Fibroblast of the aortic adventitia (primary cell): Measurements from ENCODE around the gene TMCO4. TPM values are rescaled to one million over a fixed set of nuclear protein-coding genes. Genes with fewer than 3 reads are reported as not detected.
"Not testable (repeated sequence)": the region's sequence is repeated elsewhere in the genome, so short reads cannot be mapped to it uniquely, and the experiment has no call there.

ENCODE experiments used
- DNase-seq: peaks from one replicate; pipeline ENCODE4 v3.0.0-alpha.2; 2010; ENCODE audit warnings: low read depth
- H3K4me3 ChIP-seq: 2 replicates; pipeline ENCODE4 v1.5.1; 2011; ENCODE audit warnings: low read depth, mild to moderate bottlenecking, control low read depth, low read length, moderate library complexity
- total RNA-seq: library from RNA; depleted of rRNA; stranded (reverse); fragments of >200 nt; gene quantifications from 2 replicates; pipeline ENCODE4 v1.2.3, GENCODE V29; 2012; ENCODE audit warnings: low replicate concordance
- TF ChIP-seq, protein P1 (sequence below): IDR thresholded peaks from 2 replicates; pipeline ENCODE4 v1.5.1; 2011; ENCODE audit warnings: mild to moderate bottlenecking, low read length, control low read depth, inconsistent platforms; ENCODE audit not compliant: insufficient read depth

Gene TMCO4
- total RNA-seq, result 25.3 and 30.9 TPM in 2 replicates

- peak within 1 kb of the TSS; percentile 67 for H3K4me3 ChIP-seq
- DNase-seq, result peak; percentile 49
- TF ChIP-seq, protein P1, sequence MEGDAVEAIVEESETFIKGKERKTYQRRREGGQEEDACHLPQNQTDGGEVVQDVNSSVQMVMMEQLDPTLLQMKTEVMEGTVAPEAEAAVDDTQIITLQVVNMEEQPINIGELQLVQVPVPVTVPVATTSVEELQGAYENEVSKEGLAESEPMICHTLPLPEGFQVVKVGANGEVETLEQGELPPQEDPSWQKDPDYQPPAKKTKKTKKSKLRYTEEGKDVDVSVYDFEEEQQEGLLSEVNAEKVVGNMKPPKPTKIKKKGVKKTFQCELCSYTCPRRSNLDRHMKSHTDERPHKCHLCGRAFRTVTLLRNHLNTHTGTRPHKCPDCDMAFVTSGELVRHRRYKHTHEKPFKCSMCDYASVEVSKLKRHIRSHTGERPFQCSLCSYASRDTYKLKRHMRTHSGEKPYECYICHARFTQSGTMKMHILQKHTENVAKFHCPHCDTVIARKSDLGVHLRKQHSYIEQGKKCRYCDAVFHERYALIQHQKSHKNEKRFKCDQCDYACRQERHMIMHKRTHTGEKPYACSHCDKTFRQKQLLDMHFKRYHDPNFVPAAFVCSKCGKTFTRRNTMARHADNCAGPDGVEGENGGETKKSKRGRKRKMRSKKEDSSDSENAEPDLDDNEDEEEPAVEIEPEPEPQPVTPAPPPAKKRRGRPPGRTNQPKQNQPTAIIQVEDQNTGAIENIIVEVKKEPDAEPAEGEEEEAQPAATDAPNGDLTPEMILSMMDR, result peak; percentile 53
Observed at GRCh38 chr1:19799230-19800075, at the start of gene TMCO4. Gene TMCO4, minus strand, starts transcription at chr1:19799916. Its CDS starts 19,158 bp downstream, at chr1:19780758.

DNA sequence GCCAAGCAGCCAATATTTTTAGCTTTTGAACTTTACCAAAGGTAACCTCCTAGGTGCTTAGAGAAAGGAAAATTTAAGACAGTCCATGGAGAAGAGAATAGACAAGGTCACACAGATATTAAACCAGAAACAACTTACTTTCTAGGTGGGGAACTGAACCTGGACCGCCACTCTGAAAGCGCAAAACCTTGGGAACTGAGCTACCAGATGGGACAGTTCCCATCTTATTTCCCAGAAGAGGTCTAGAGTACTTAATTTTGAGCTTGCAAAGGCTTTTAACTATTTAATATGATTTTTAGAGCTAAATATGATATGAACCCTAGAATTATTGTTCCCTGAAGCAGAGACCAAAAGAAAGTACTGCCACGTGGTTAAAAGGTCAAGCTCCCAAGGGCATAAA is 49.6 kb upstream of the TMCO4 start:
- H3K4me3 ChIP-seq, DNase-seq: not testable (repeated sequence)

DNA sequence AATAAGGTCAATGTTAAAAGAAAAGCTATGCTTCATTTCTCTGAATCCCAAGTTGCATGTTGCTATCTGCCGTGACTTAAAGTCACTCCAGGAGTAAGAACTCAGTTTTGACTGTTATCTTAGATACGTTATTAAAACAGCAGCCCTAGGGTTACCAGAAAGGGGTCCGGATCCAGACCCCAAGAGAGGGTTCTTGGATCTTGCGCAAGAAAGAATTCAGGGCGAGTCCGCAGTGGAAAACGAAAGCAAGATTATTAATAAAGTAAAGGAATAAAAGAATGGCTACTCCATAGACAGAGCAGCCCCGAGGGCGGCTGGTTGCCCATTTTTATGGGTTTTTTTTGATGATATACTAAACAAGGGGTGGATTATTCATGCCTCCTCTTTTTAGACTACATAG is 47.6 kb upstream of the TMCO4 start:
- H3K4me3 ChIP-seq, DNase-seq: not testable (repeated sequence)

DNA sequence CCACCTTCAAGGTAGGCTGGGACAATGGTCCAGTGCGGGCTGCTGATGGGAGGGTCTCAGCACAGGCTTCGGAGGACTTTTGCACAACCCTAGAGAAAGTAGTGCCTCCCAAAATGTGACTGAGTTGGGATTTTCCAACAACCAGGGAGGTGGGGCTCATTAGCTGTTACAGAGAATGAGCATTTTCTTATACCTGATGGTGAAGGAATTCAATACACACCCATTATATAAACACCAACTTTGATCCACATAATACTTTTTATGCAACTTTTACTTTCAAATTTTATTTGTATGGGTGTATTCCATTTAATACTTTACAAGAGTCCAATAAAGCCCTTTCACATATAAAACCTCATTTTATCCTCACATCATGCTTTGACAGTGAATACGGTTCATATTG is 46.6 kb upstream of the TMCO4 start:
- H3K4me3 ChIP-seq, result no peak overlapping the region
- DNase-seq, result no peak
- TF ChIP-seq, protein P1, result no peak

DNA sequence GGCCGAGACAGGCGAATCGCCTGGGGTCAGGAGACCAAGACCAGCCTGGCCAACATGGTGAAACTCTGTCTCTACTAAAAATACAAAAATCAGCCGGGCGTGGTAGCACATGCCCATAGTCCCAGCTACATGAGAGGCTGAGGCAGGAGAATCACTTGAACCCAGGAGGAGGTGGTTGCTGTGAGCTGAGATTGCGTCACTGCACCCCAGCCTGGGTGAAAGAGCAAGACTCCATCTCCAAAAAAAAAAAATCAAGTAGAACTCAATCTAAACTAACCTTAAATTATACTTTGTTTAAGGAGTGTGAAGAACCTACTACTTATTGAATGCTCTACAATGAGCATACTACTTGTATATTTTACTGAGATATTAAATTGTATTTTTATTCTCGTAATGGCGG is 45.8 kb upstream of the TMCO4 start:
- DNase-seq, result no peak
- H3K4me3 ChIP-seq, result no peak overlapping the region
- TF ChIP-seq, protein P1, result no peak

DNA sequence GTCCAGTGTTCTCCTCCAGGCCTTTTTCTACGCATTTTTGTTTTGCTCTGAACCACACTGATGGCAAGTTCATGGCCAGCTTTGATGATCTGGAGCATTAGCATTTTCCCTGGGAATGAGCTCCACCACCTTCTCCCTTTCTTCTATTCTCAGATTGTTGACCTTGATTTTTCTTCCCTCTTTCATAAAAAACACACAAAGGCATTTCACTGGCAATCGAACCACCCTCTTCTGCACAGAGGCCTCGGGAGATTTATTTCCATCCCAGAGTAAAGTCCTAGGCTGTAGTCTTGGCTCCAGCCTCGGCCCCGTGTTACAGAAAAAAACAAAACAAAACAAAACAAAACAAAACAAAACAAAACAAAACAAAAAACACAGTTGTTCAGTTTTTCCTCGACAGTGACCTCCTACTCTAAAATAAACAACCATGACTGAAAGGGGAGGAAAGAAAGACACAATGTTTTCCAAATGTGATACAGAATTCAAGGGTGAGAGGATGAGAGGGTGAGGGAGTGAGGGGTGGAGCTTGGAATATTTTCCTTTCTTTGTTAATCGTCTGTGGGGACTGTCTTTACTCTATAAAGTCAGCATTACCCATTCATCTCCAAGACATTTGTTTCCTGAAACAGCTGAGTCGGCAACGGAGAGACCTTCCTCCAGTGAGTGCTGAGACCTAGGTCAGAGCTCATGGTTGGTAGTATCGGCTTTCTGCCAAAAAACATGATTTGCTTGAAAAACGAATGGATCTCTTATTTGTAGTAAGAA is 45.2 kb upstream of the TMCO4 start:
- no peak for DNase-seq
- no peak overlapping the region for H3K4me3 ChIP-seq
- TF ChIP-seq, protein P1, result no peak

DNA sequence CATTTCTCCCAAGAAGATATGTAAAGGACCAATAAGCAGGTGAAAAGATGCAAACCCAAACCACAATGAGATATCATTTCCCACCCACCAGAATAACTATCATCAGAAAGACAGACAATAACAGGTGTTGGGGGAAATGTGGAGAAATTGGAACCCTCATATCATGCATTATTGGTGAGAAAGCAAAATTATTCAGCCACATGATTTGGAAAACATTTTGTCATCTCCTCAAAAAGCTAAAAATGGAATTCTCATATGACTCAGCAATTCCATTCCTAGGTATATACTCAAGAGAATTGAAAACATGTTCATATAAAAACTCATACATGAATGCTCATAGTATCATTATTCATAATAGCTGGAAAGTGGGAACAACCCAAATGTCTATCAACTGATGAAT is 40.5 kb upstream of the TMCO4 start:
- H3K4me3 ChIP-seq, result no peak overlapping the region
- TF ChIP-seq, protein P1, result no peak
- DNase-seq, result peak; percentile 25
